Large intestine (tissue), 3 donors: ENCODE data around the gene OR2C3. TPM values are rescaled to one million over a fixed set of nuclear protein-coding genes. Genes with fewer than 3 reads are reported as not detected.
"Not testable (repeated sequence)": the region's sequence is repeated elsewhere in the genome, so short reads cannot be mapped to it uniquely, and the experiment has no call there.

Source experiments
- DNase-seq, 2 donors: peaks; one replicate each; pipeline versions ENCODE4 v3.0.0 to v3.0.0-alpha.2; 2013
- H3K27ac ChIP-seq: one replicate; pipeline ENCODE4 v1.5.1; 2013; ENCODE audit warnings: low read length
- H3K27me3 ChIP-seq: 2 replicates; pipeline ENCODE4 v1.6.1; 2013; ENCODE audit warnings: low read length; ENCODE audit not compliant: control insufficient read depth, insufficient read depth
- H3K36me3 ChIP-seq: 2 replicates; pipeline ENCODE4 v1.6.1; 2013; ENCODE audit warnings: low read length; ENCODE audit not compliant: control insufficient read depth, insufficient read depth
- H3K4me1 ChIP-seq: one replicate; pipeline ENCODE4 v1.6.1; 2013; ENCODE audit warnings: low read length; ENCODE audit not compliant: control insufficient read depth, insufficient read depth
- H3K4me3 ChIP-seq: one replicate; pipeline ENCODE4 v1.5.1; 2013; ENCODE audit warnings: low read length
- H3K9me3 ChIP-seq: one replicate; pipeline ENCODE4 v1.6.1; 2013; ENCODE audit warnings: mild to moderate bottlenecking, low read depth, low read length, moderate library complexity; ENCODE audit not compliant: control insufficient read depth
- WGBS: methylation state at CpG from one replicate; pipeline ENCODE4 v1.1.5; 2013; ENCODE audit warnings: low lambda C conversion rate; ENCODE audit not compliant: insufficient coverage; 5-methylcytosine and 5-hydroxymethylcytosine counted together
- polyA plus RNA-seq: library from polyadenylated mRNA; unstranded; fragments of 120-200 nt; gene quantifications from one replicate; pipeline ENCODE4 v1.2.1, GENCODE V29; 2013

Gene OR2C3
- polyA plus RNA-seq, 1 donor: 0.10 TPM

- not testable (repeated sequence) for H3K36me3 ChIP-seq, H3K27ac ChIP-seq, DNase-seq, H3K4me1 ChIP-seq, H3K27me3 ChIP-seq, H3K9me3 ChIP-seq, H3K4me3 ChIP-seq
- WGBS: 60% methylated on average over 1 of the region's 6 CpGs
These were observed 59.7 kb downstream of the OR2C3 start for GRCh38 chr1:247476328-247477058.

GRCh38 chr1:247475793-247476192, 60.4 kb downstream of the OR2C3 start:
- Histone ChIP-seq H3K27ac (no peak overlapping the region), H3K27me3 (no peaks in the 10 kb centered on the region), H3K9me3 (no peaks in the 10 kb centered on the region), H3K4me3 (no peak overlapping the region), H3K36me3 (no peaks in the 10 kb centered on the region), H3K4me1 (no peaks in the 10 kb centered on the region)
- no CpG with 5 or more reads among the region's 2 CpGs for WGBS
- DNase-seq: no peak

Other genes with a start within 250 kb of the OR2C3 start
- 18.0 TPM for gene ZNF496, start 204.6 kb downstream of the OR2C3 start, polyA plus RNA-seq
- gene NLRP3, start 120.3 kb downstream of the OR2C3 start, polyA plus RNA-seq: 0.78 TPM
- gene OR2B11, start 78.3 kb downstream of the OR2C3 start, polyA plus RNA-seq: not detected
- gene GCSAML, start 12.7 kb upstream of the OR2C3 start, polyA plus RNA-seq: 0.07 TPM
- gene OR2G2, start 51.9 kb upstream of the OR2C3 start, polyA plus RNA-seq: not detected
- not detected for gene OR2G3, start 69.1 kb upstream of the OR2C3 start, polyA plus RNA-seq
- gene OR13G1, start 143.3 kb upstream of the OR2C3 start, polyA plus RNA-seq: 0.01 TPM
- not detected for gene OR6F1, start 180.2 kb upstream of the OR2C3 start, polyA plus RNA-seq
- gene OR14K1, start 202.2 kb upstream of the OR2C3 start, polyA plus RNA-seq: not detected
- not detected for gene OR14A2, start 211.7 kb upstream of the OR2C3 start, polyA plus RNA-seq
- gene OR1C1, start 224.1 kb upstream of the OR2C3 start, polyA plus RNA-seq: not detected